Breast epithelium (tissue), 4 donors: ENCODE results near the gene SH3D21. TPM values are rescaled to one million over a fixed set of nuclear protein-coding genes. Genes with fewer than 3 reads are reported as not detected.

Experiments used
- DNase-seq, 2 donors: peaks; one replicate each; pipeline ENCODE4 v3.0.0-alpha.2; 2019; ENCODE audit warnings: low spot score in 2 of 2
- H3K27ac ChIP-seq, 2 donors: fragments of 200-600 bp; sonication (generic) in 1 of 2; one replicate each; pipeline ENCODE4 v1.5.1; 2016 to 2019; ENCODE audit warnings: mild to moderate bottlenecking in 1 of 2
- H3K27me3 ChIP-seq, 2 donors: fragments of 200-600 bp; sonication (generic) in 1 of 2; one replicate each; pipeline versions ENCODE4 v1.5.1 to v1.6.0; 2017 to 2019; ENCODE audit warnings: control low read depth in 1 of 2, mild to moderate bottlenecking in 1 of 2
- H3K36me3 ChIP-seq: fragments of 200-600 bp; one replicate; pipeline ENCODE4 v1.5.1; 2019
- H3K4me1 ChIP-seq, 2 donors: fragments of 200-600 bp; sonication (generic); one replicate each; pipeline ENCODE4 v1.5.1; 2016 to 2019; ENCODE audit warnings: control low read depth in 1 of 2
- H3K4me3 ChIP-seq, 3 donors: fragments of 200-600 bp; sonication (generic); 1 replicate in 2 of 3; 2 replicates in 1 of 3; pipeline ENCODE4 v1.5.1; 2016 to 2019; ENCODE audit warnings: mild to moderate bottlenecking in 3 of 3, moderate library complexity in 2 of 3
- H3K9me3 ChIP-seq, 2 donors: fragments of 200-600 bp; sonication (generic) in 1 of 2; one replicate each; pipeline ENCODE4 v1.5.1; 2016 to 2019; ENCODE audit warnings: control low read depth in 1 of 2
- CTCF ChIP-seq, 3 donors: fragments of 450-650 bp; IDR thresholded peaks; one replicate each; pipeline ENCODE4 v1.5.1; 2016 to 2017; ENCODE audit warnings: antibody characterized with exemption in 3 of 3, mild to moderate bottlenecking in 3 of 3, moderate library complexity in 3 of 3
- POLR2A ChIP-seq: fragments of 450-650 bp; IDR thresholded peaks from one replicate; pipeline ENCODE4 v1.6.1; 2016; ENCODE audit warnings: antibody characterized with exemption, mild to moderate bottlenecking, moderate library complexity
- POLR2AphosphoS5 ChIP-seq, 3 donors: sonication (generic); formaldehyde crosslinking; IDR thresholded peaks; one replicate each; pipeline ENCODE4 v1.6.1; 2017; ENCODE audit warnings: antibody characterized with exemption in 3 of 3
- intact Hi-C: fragments of 100-400 bp; cut with DNase I; formaldehyde crosslinking; loops from one replicate; pipeline ENCODE4 v1.15.1; 2023; ENCODE audit warnings: low total_unique reads
- total RNA-seq, 3 donors: library from RNA; depleted of rRNA; stranded (reverse); fragments of >200 nt; gene quantifications; one replicate each; pipeline ENCODE4 v1.1.0, GENCODE V29; 2016

SH3D21 gene
- total RNA-seq, 3 donors from 2014 or later = 0.80 to 18.7 (median 18.0) TPM

DNA sequence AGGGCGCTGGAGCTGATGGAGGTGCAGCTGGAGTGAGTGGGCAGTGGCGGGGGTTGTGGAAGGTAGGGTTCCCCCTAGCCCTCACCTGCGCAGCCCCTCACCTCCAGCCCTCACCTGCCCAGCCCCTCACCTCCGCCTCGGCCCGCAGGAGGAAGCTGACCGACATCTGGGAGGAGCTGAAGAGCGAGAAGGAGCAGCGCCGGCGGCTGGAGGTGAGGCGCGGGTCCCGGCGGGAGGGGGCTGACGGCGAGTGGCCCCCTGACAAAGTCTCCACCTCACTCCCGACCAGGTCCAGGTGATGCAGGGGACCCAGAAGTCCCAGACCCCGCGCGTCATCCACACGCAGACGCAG, 14.6 kb downstream of the SH3D21 start:
- peak overlapping the region; percentile 88 to 96 for H3K27ac ChIP-seq
- H3K4me1 ChIP-seq = peaks cover 3 to 10% of the 10 kb centered on the region in 2 donors

DNA sequence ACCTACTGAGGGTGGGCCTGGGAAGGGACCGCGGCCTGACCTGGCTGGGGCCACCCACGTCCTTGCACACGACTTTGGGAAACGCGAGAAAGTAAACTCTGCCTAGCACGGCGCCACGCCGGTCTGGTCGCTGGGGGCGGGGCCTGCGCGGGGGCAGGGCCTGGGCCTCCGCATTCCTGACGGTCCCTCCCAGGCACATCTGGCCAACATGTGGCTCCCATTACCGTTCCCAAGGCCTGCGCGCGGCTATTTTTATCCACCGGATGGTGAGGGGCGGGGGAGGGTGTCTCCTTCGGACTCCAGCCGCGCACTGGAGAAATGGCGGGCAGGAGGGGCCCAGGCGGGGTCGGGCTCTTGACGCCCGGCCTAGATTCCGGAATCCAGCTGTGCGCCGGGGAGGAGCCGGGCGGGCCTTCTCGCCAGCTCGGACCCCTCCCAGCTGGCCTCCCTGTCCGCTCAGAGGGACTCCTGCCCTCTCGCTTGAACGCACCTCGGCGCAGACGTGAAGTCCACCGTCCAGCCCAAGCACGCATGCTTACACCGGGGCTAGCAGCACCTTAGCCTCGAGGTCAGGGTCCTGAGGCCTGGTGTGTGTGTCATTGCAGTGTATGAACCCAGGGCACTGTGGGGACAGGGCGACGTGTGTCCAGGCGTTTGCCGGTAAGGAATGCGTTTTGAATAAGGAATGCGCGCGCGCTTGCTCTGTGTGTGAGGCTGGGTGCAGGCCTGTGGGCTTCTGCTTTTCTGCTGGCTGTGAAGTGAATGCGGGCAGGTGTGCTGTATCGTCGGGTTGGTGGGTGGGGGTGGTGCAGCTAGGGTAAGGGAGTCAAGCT, 15.2 kb downstream of the SH3D21 start:
- Histone ChIP-seq H3K4me1 (peaks cover 3 to 10% of the 10 kb centered on the region in 2 donors), H3K4me3 (peak overlapping the region; percentile 75 to 94 (median 80)), H3K36me3 (no peaks in the 10 kb centered on the region), H3K27ac (peak overlapping the region; percentile 88 to 96), H3K27me3 (no peaks in the 10 kb centered on the region), H3K9me3 (no peaks in the 10 kb centered on the region)
- TF ChIP-seq CTCF (IDR thresholded peaks at IDR 0.05) (no peak), POLR2A (no peak), POLR2AphosphoS5 (IDR thresholded peaks at IDR 0.05) (peak in 1 of 3 donors; percentile 27)
- intact Hi-C loops = no loop called here
- DNase-seq = no peak

More for the DNA sequence above, 14.6 kb downstream of the SH3D21 start:
- TF ChIP-seq POLR2AphosphoS5 (IDR thresholded peaks at IDR 0.05) (no peak), CTCF (IDR thresholded peaks at IDR 0.05) (no peak), POLR2A (no peak)
- H3K4me3 ChIP-seq = peak overlapping the region; percentile 75 to 94 (median 80)
- intact Hi-C loops = no loop called here
- DNase-seq = no peak
- no peaks in the 10 kb centered on the region for H3K9me3 ChIP-seq
- H3K27me3 ChIP-seq = no peaks in the 10 kb centered on the region
- no peaks in the 10 kb centered on the region for H3K36me3 ChIP-seq

- no peaks in the 10 kb centered on the region for H3K9me3 ChIP-seq
- no peaks in the 10 kb centered on the region for H3K27me3 ChIP-seq
- peak overlapping the region; percentile 75 to 94 (median 80) for H3K4me3 ChIP-seq
- DNase-seq = no peak
- peak overlapping the region; percentile 88 to 96 for H3K27ac ChIP-seq
- H3K36me3 ChIP-seq = no peaks in the 10 kb centered on the region
- H3K4me1 ChIP-seq = peaks cover 3 to 10% of the 10 kb centered on the region in 2 donors
- TF ChIP-seq POLR2AphosphoS5 (IDR thresholded peaks at IDR 0.05) = no peak
- TF ChIP-seq POLR2A = no peak
- no peak for TF ChIP-seq CTCF (IDR thresholded peaks at IDR 0.05)
- intact Hi-C loops = no loop called here
These were observed 16.0 kb downstream of the SH3D21 start for GRCh38 chr1:36322041-36322785.

GRCh38 chr1:36322786-36323635, 16.8 kb downstream of the SH3D21 start:
- peak overlapping the region; percentile 75 to 94 (median 80) for H3K4me3 ChIP-seq
- H3K4me1 ChIP-seq = peaks cover 3 to 10% of the 10 kb centered on the region in 2 donors
- H3K9me3 ChIP-seq = no peaks in the 10 kb centered on the region
- H3K36me3 ChIP-seq = no peaks in the 10 kb centered on the region
- TF ChIP-seq POLR2A (no peak), CTCF (IDR thresholded peaks at IDR 0.05) (no peak), POLR2AphosphoS5 (IDR thresholded peaks at IDR 0.05) (no peak)
- intact Hi-C loops = no loop called here
- no peaks in the 10 kb centered on the region for H3K27me3 ChIP-seq
- peak overlapping the region; percentile 88 to 96 for H3K27ac ChIP-seq
- no peak for DNase-seq
